Activated T-helper 17 cell treated with anti-CD3 and anti-CD28 coated beads, Interleukin-2, amount 50 U/mL, for 72 hours (primary cell): ENCODE data around the gene IRX6. TPM values are rescaled to one million over a fixed set of nuclear protein-coding genes. Genes with fewer than 3 reads are reported as not detected.

Experiments used
- ATAC-seq: fragments of 150-1000 bp; cut with Tn5 transposase; replicated peaks from 2 replicates; pipeline ENCODE4 v1.10.0; 2021; ENCODE audit warnings: mild to moderate bottlenecking, moderate library complexity
- H3K27ac Mint-ChIP-seq: one replicate; pipeline ENCODE4 v1.8.0; 2022; ENCODE audit warnings: mixed read lengths
- H3K27me3 Mint-ChIP-seq: one replicate; pipeline ENCODE4 v1.8.0; 2022; ENCODE audit warnings: mixed read lengths
- H3K36me3 Mint-ChIP-seq: one replicate; pipeline ENCODE4 v1.8.0; 2022; ENCODE audit warnings: low read depth, mild to moderate bottlenecking, mixed read lengths
- H3K4me1 Mint-ChIP-seq: one replicate; pipeline ENCODE4 v1.8.0; 2022; ENCODE audit warnings: mixed read lengths
- H3K4me3 Mint-ChIP-seq: one replicate; pipeline ENCODE4 v1.8.0; 2022; ENCODE audit warnings: mild to moderate bottlenecking, mixed read lengths
- H3K9me3 Mint-ChIP-seq: one replicate; pipeline ENCODE4 v1.8.0; 2022; ENCODE audit warnings: mixed read lengths
- total RNA-seq, 2 donors: library from RNA; stranded (reverse); gene quantifications; one replicate each; pipeline ENCODE4 v1.2.3, GENCODE V29; 2022

Gene IRX6
- total RNA-seq, 2 donors from 2014 or later, result not detected

- Mint-ChIP-seq H3K27ac (no peak overlapping the region), H3K36me3 (no peaks in the 10 kb centered on the region), H3K9me3 (no peaks in the 10 kb centered on the region), H3K4me1 (no peaks in the 10 kb centered on the region), H3K27me3 (peaks cover 53% of the 10 kb centered on the region), H3K4me3 (no peak overlapping the region)
- ATAC-seq, result no peak
Measured at GRCh38 chr16:55367866-55368603, 44.0 kb downstream of the IRX6 start.

- peaks cover 56% of the 10 kb centered on the region for H3K27me3 Mint-ChIP-seq
- no peak overlapping the region for H3K27ac Mint-ChIP-seq
- no peaks in the 10 kb centered on the region for H3K9me3 Mint-ChIP-seq
- no peak for ATAC-seq
- no peaks in the 10 kb centered on the region for H3K36me3 Mint-ChIP-seq
- H3K4me3 Mint-ChIP-seq, result no peak overlapping the region
- H3K4me1 Mint-ChIP-seq, result no peaks in the 10 kb centered on the region
Measured at GRCh38 chr16:55369151-55369550, 45.1 kb downstream of the IRX6 start.

- Mint-ChIP-seq H3K9me3 (no peaks in the 10 kb centered on the region), H3K27ac (no peak overlapping the region), H3K27me3 (peaks cover 50% of the 10 kb centered on the region), H3K4me3 (no peak overlapping the region), H3K36me3 (no peaks in the 10 kb centered on the region), H3K4me1 (no peaks in the 10 kb centered on the region)
- ATAC-seq, result no peak
Measured at GRCh38 chr16:55370762-55371482, 46.9 kb downstream of the IRX6 start.

GRCh38 chr16:55372792-55373488, 48.9 kb downstream of the IRX6 start:
- Mint-ChIP-seq H3K36me3 (no peaks in the 10 kb centered on the region), H3K4me1 (no peaks in the 10 kb centered on the region), H3K4me3 (no peak overlapping the region), H3K27me3 (peaks cover 41% of the 10 kb centered on the region), H3K27ac (no peak overlapping the region), H3K9me3 (no peaks in the 10 kb centered on the region)
- ATAC-seq, result no peak

GRCh38 chr16:55373489-55373832, 49.5 kb downstream of the IRX6 start:
- Mint-ChIP-seq H3K36me3 (no peaks in the 10 kb centered on the region), H3K4me3 (no peak overlapping the region), H3K27me3 (peaks cover 37% of the 10 kb centered on the region)

GRCh38 chr16:55376045-55376444, 52.0 kb downstream of the IRX6 start:
- no peak overlapping the region for H3K27ac Mint-ChIP-seq
- no peak overlapping the region for H3K4me3 Mint-ChIP-seq
- peaks cover 27% of the 10 kb centered on the region for H3K27me3 Mint-ChIP-seq
- H3K36me3 Mint-ChIP-seq, result no peaks in the 10 kb centered on the region
- H3K4me1 Mint-ChIP-seq, result no peaks in the 10 kb centered on the region
- no peaks in the 10 kb centered on the region for H3K9me3 Mint-ChIP-seq
- no peak for ATAC-seq

More at GRCh38 chr16:55373489-55373832, 49.5 kb downstream of the IRX6 start:
- H3K4me1 Mint-ChIP-seq, result no peaks in the 10 kb centered on the region
- H3K27ac Mint-ChIP-seq, result no peak overlapping the region
- H3K9me3 Mint-ChIP-seq, result no peaks in the 10 kb centered on the region
- no peak for ATAC-seq

GRCh38 chr16:55376567-55377167, 52.7 kb downstream of the IRX6 start:
- no peak for ATAC-seq
- no peaks in the 10 kb centered on the region for H3K9me3 Mint-ChIP-seq
- no peaks in the 10 kb centered on the region for H3K36me3 Mint-ChIP-seq
- H3K4me3 Mint-ChIP-seq, result no peak overlapping the region
- peaks cover 23% of the 10 kb centered on the region for H3K27me3 Mint-ChIP-seq
- H3K4me1 Mint-ChIP-seq, result no peaks in the 10 kb centered on the region
- no peak overlapping the region for H3K27ac Mint-ChIP-seq

- H3K4me3 Mint-ChIP-seq, result no peak overlapping the region
Measured at GRCh38 chr16:55377840-55378239, 53.8 kb downstream of the IRX6 start.

GRCh38 chr16:55378616-55379015, 54.6 kb downstream of the IRX6 start:
- no peaks in the 10 kb centered on the region for H3K4me1 Mint-ChIP-seq
- no peak for ATAC-seq
- no peak overlapping the region for H3K4me3 Mint-ChIP-seq
- H3K36me3 Mint-ChIP-seq, result no peaks in the 10 kb centered on the region
- H3K9me3 Mint-ChIP-seq, result no peaks in the 10 kb centered on the region
- peaks cover 7% of the 10 kb centered on the region for H3K27me3 Mint-ChIP-seq
- H3K27ac Mint-ChIP-seq, result no peak overlapping the region

More at GRCh38 chr16:55377840-55378239, 53.8 kb downstream of the IRX6 start:
- Mint-ChIP-seq H3K36me3 (no peaks in the 10 kb centered on the region), H3K27ac (no peak overlapping the region), H3K4me1 (no peaks in the 10 kb centered on the region), H3K27me3 (peaks cover 12% of the 10 kb centered on the region), H3K9me3 (no peaks in the 10 kb centered on the region)
- no peak for ATAC-seq

GRCh38 chr16:55379371-55379770, 55.4 kb downstream of the IRX6 start:
- Mint-ChIP-seq H3K4me3 (no peak overlapping the region), H3K36me3 (no peaks in the 10 kb centered on the region), H3K27ac (no peak overlapping the region), H3K9me3 (no peaks in the 10 kb centered on the region), H3K27me3 (peaks cover 7% of the 10 kb centered on the region), H3K4me1 (no peaks in the 10 kb centered on the region)
- no peak for ATAC-seq

GRCh38 chr16:55379876-55380390, 55.9 kb downstream of the IRX6 start:
- no peak overlapping the region for H3K4me3 Mint-ChIP-seq
- peaks cover 7% of the 10 kb centered on the region for H3K27me3 Mint-ChIP-seq
- no peak for ATAC-seq

More at GRCh38 chr16:55379876-55380390, 55.9 kb downstream of the IRX6 start:
- no peaks in the 10 kb centered on the region for H3K9me3 Mint-ChIP-seq
- no peak overlapping the region for H3K27ac Mint-ChIP-seq
- no peaks in the 10 kb centered on the region for H3K36me3 Mint-ChIP-seq
- H3K4me1 Mint-ChIP-seq, result no peaks in the 10 kb centered on the region

Other genes starting within 250 kb of the IRX6 start
- not detected for gene MMP2, start 155.0 kb downstream of the IRX6 start, total RNA-seq
- gene LPCAT2, start 184.9 kb downstream of the IRX6 start, total RNA-seq, result 1 to 10 TPM in 1 of 2 donors, under 1 TPM in 1; 0.73 to 1.5 TPM
- not detected for gene CAPNS2, start 242.5 kb downstream of the IRX6 start, total RNA-seq